OCI-LY1 (cell line): ENCODE data around the gene PITPNM3.

Experiments used
- H2AFZ ChIP-seq: fragments of 200-600 bp; sonication (generic), shearing (Covaris generic); 2 replicates; pipeline ENCODE4 v1.6.0; 2014; ENCODE audit warnings: antibody characterized with exemption, mild to moderate bottlenecking, low read length
- H3F3A ChIP-seq: fragments of 200-600 bp; sonication (generic), shearing (Covaris generic); 2 replicates; pipeline ENCODE4 v1.6.0; 2014; ENCODE audit warnings: mild to moderate bottlenecking, antibody characterized with exemption, low read length, moderate library complexity; ENCODE audit not compliant: insufficient read depth
- H3K27ac ChIP-seq: fragments of 200-600 bp; sonication (generic); 2 replicates; pipeline ENCODE4 v1.5.1; 2014; ENCODE audit warnings: low read length, mixed run types, mild to moderate bottlenecking, low read depth; ENCODE audit not compliant: poor library complexity, severe bottlenecking
- H3K27me3 ChIP-seq: fragments of 200-600 bp; sonication (generic); 2 replicates; pipeline ENCODE4 v1.6.0; 2014; ENCODE audit warnings: antibody characterized with exemption, mild to moderate bottlenecking, low read length, moderate library complexity; ENCODE audit not compliant: insufficient read depth
- H3K36me3 ChIP-seq: fragments of 200-600 bp; sonication (generic); 2 replicates; pipeline ENCODE4 v1.6.1; 2014; ENCODE audit warnings: mild to moderate bottlenecking, antibody characterized with exemption, low read length, moderate library complexity, mixed read lengths; ENCODE audit not compliant: insufficient read depth
- H3K4me1 ChIP-seq: fragments of 200-600 bp; sonication (generic); 2 replicates; pipeline ENCODE4 v1.5.1; 2014; ENCODE audit warnings: mild to moderate bottlenecking, low read length, moderate library complexity; ENCODE audit not compliant: insufficient read depth, severe bottlenecking
- H3K4me2 ChIP-seq: fragments of 200-600 bp; sonication (generic), shearing (Covaris generic); 2 replicates; pipeline ENCODE4 v1.6.1; 2014; ENCODE audit warnings: low read length
- H3K4me3 ChIP-seq: fragments of 200-600 bp; sonication (generic); 2 replicates; pipeline ENCODE4 v1.5.1; 2014; ENCODE audit warnings: low read length, low read depth, mild to moderate bottlenecking, mixed read lengths; ENCODE audit not compliant: poor library complexity, severe bottlenecking
- H3K79me2 ChIP-seq: fragments of 200-600 bp; shearing (Covaris generic); 2 replicates; pipeline ENCODE4 v1.6.1; 2016; ENCODE audit warnings: mixed run types, low read length, mixed read lengths; ENCODE audit not compliant: insufficient read depth
- H3K9ac ChIP-seq: fragments of 200-600 bp; sonication (generic), shearing (Covaris generic); 2 replicates; pipeline ENCODE4 v1.6.1; 2014; ENCODE audit warnings: mild to moderate bottlenecking, low read length, mixed read lengths
- H3K9me2 ChIP-seq: fragments of 200-600 bp; sonication (generic), shearing (Covaris generic); 2 replicates; pipeline ENCODE4 v1.6.1; 2014; ENCODE audit warnings: low read depth, mild to moderate bottlenecking, low read length, mixed read lengths
- H3K9me3 ChIP-seq: fragments of 200-600 bp; shearing (Covaris generic); 2 replicates; pipeline ENCODE4 v1.6.1; 2014; ENCODE audit warnings: low read length, mixed read lengths
- H4K20me1 ChIP-seq: fragments of 200-600 bp; sonication (generic), shearing (Covaris generic); 2 replicates; pipeline ENCODE4 v1.6.0; 2016; ENCODE audit warnings: mild to moderate bottlenecking, low read length; ENCODE audit not compliant: insufficient read depth
- CTCF ChIP-seq: fragments of 200-600 bp; sonication (generic), shearing (Covaris generic); IDR thresholded peaks from 2 replicates; pipeline ENCODE4 v1.5.1; 2017; ENCODE audit warnings: mild to moderate bottlenecking, antibody characterized with exemption, low read length, moderate library complexity, mixed read lengths
- EZH2 ChIP-seq: fragments of 200-600 bp; sonication (generic), shearing (Covaris generic); IDR thresholded peaks from 2 replicates; pipeline ENCODE4 v1.8.0; 2017; ENCODE audit warnings: borderline replicate concordance, mixed run types, mild to moderate bottlenecking, antibody characterized with exemption, low read length, moderate library complexity, mixed read lengths

Gene PITPNM3

GRCh38 chr17:6428207-6428965, 128.0 kb downstream of the PITPNM3 start:
- Histone ChIP-seq H4K20me1 (no peaks in the 10 kb centered on the region), H3K79me2 (no peaks in the 10 kb centered on the region), H3K9me2 (no peaks in the 10 kb centered on the region), H3K4me1 (no peaks in the 10 kb centered on the region), H3K9ac (no peak overlapping the region), H2AFZ (no peak overlapping the region), H3K27ac (no peak overlapping the region), H3K36me3 (no peaks in the 10 kb centered on the region), H3K9me3 (no peaks in the 10 kb centered on the region), H3K27me3 (0 out of 2 replicates have a peak, but pooled peaks cover 5% of the 10 kb centered on the region), H3K4me2 (no peak overlapping the region), H3K4me3 (no peak overlapping the region), H3F3A (no peaks in the 10 kb centered on the region)
- TF ChIP-seq CTCF: no peak
- TF ChIP-seq EZH2: no peak

- Histone ChIP-seq H3K9me2 (no peaks in the 10 kb centered on the region), H3K9me3 (no peaks in the 10 kb centered on the region), H3F3A (no peaks in the 10 kb centered on the region), H3K36me3 (no peaks in the 10 kb centered on the region), H3K27me3 (0 out of 2 replicates have a peak, but pooled peaks cover 5% of the 10 kb centered on the region), H3K4me1 (no peaks in the 10 kb centered on the region), H2AFZ (no peak overlapping the region), H3K79me2 (no peaks in the 10 kb centered on the region), H3K4me2 (no peak overlapping the region), H4K20me1 (no peaks in the 10 kb centered on the region), H3K4me3 (no peak overlapping the region), H3K9ac (no peak overlapping the region), H3K27ac (no peak overlapping the region)
- TF ChIP-seq EZH2: no peak
- no peak; the same call in 1 of the 2 replicates for TF ChIP-seq CTCF
Observed at GRCh38 chr17:6427279-6427781, 129.0 kb downstream of the PITPNM3 start.

GRCh38 chr17:6426356-6427101, 129.8 kb downstream of the PITPNM3 start:
- no peak overlapping the region for H3K4me3 ChIP-seq
- TF ChIP-seq CTCF (no peak), EZH2 (no peak)
- H3K9me2 ChIP-seq: no peaks in the 10 kb centered on the region
- H3K4me2 ChIP-seq: no peak overlapping the region
- H3K27ac ChIP-seq: no peak overlapping the region
- no peaks in the 10 kb centered on the region for H3K4me1 ChIP-seq
- no peak overlapping the region for H3K9ac ChIP-seq
- H3K36me3 ChIP-seq: no peaks in the 10 kb centered on the region
- no peaks in the 10 kb centered on the region for H3K9me3 ChIP-seq
- no peaks in the 10 kb centered on the region for H3F3A ChIP-seq
- H2AFZ ChIP-seq: no peak overlapping the region
- H3K27me3 ChIP-seq: 0 out of 2 replicates have a peak, but pooled peaks cover 5% of the 10 kb centered on the region
- H3K79me2 ChIP-seq: no peaks in the 10 kb centered on the region
- H4K20me1 ChIP-seq: no peaks in the 10 kb centered on the region
